Measurements from ENCODE around the gene C4orf50. TPM values are rescaled to one million over a fixed set of nuclear protein-coding genes. Genes with fewer than 3 reads are reported as not detected.

C4orf50 gene
- total RNA-seq, 1 donor = not detected

- no peak for TF ChIP-seq CTCF (IDR thresholded peaks at IDR 0.05; ENCODE audit: insufficient read depth, low read length)
- H3K4me3 ChIP-seq (ENCODE audit: low read depth, low read length) = no peak overlapping the region
- DNase-seq (ENCODE audit: low read depth) = no peak
These were observed 9.2 kb upstream of the C4orf50 start for GRCh38 chr4:6027392-6027791.

- H3K4me3 ChIP-seq (ENCODE audit: low read depth, low read length) = no peak overlapping the region
- TF ChIP-seq CTCF (IDR thresholded peaks at IDR 0.05; ENCODE audit: insufficient read depth, low read length) = no peak
- no peak for DNase-seq (ENCODE audit: low read depth)
These were observed 6.2 kb upstream of the C4orf50 start for GRCh38 chr4:6024313-6024960.

DNA sequence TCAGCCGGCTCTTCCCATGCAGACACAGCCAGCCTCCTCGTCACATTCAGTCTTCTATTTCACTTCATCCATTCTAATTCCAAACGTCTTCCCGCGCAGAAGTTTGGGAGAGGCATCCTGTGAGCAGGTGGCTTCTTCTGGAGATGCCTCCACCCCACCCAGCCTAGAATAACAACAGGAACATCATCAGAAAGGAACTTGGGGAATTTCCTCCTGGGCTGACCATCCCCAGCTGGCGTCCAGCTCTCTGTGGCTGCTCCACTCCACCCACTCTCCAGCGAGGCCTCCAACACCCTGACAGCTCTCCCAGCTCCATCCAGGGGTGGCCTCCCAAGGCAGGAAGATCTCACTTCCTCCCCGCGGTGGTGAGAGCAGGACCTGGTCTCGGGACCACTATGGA lies 5.5 kb upstream of the C4orf50 start:
- no peak for DNase-seq (ENCODE audit: low read depth)
- TF ChIP-seq CTCF (IDR thresholded peaks at IDR 0.05; ENCODE audit: insufficient read depth, low read length) = no peak
- no peak overlapping the region for H3K4me3 ChIP-seq (ENCODE audit: low read depth, low read length)

- no peak for TF ChIP-seq CTCF (IDR thresholded peaks at IDR 0.05; ENCODE audit: insufficient read depth, low read length)
- no peak overlapping the region for H3K4me3 ChIP-seq (ENCODE audit: low read depth, low read length)
- DNase-seq (ENCODE audit: low read depth) = no peak
These were observed 4.5 kb upstream of the C4orf50 start for GRCh38 chr4:6022607-6023288.

DNA sequence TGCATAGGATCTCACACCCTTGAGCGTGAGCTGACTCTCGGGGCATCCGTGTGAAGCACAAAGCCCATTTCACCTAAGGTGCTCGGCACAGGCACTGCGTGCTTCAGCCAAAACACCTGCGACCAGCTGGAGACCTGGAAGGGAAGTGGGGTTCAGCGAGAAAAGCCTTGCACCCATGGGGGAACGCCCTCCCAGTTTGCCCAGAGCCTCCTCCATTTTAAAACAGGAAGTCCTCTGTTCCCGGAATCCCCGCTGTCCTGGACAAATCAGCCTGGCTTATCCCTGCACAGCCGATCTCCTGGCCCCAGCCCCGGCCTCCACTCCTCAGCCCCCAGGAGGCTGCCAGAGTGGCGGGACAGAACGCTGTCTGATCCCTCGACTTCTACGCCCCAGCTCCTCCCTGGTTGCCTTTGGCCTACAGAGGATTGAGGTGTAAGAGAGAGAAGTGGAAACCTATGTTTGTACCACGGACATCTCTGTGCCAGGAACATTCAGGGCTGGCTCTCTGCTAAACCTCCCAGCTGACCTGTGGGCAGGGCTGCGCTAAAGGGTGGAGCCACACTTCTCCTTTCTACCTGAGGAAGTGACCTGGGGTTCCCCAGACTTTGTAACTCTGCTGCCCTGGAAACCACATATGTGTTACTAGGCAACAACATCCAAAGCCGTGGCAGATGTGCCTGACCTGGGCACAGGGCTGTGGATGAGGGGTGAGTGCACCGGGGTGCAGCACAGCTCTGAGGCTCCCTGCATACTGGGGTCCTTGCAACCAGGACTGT lies 3.8 kb upstream of the C4orf50 start:
- no peak for TF ChIP-seq CTCF (IDR thresholded peaks at IDR 0.05; ENCODE audit: insufficient read depth, low read length)
- no peak overlapping the region for H3K4me3 ChIP-seq (ENCODE audit: low read depth, low read length)
- DNase-seq (ENCODE audit: low read depth) = no peak

DNA sequence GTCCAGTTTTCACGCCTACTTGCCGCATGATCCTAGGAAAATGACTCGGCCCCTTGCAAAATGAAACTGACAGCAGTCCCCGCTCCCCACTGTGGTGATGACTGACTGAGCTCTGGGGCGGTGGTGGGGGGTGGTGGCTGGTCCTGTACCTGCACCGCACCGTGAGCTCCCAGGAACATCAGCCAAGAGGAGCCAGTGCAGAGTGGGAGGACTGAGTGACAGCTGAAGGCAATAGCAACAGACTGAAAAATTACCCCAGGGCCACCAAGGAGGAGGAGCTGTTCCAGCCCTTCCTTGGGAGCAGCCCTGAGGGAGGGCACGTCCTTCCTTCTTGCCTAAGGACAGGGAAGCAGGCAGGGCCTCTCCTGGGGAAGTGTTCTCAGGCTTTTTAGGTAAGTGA lies 2.4 kb upstream of the C4orf50 start:
- no peak overlapping the region for H3K4me3 ChIP-seq (ENCODE audit: low read depth, low read length)
- TF ChIP-seq CTCF (IDR thresholded peaks at IDR 0.05; ENCODE audit: insufficient read depth, low read length) = no peak

More for the DNA sequence above, 2.4 kb upstream of the C4orf50 start:
- no peak for DNase-seq (ENCODE audit: low read depth)
